Nephron (organoid): ENCODE data around the gene PLCE1.
A peak's percentile ranks its signal among the peaks of the same experiment; 100 is the strongest.

Source experiments
- H3K27ac Mint-ChIP-seq, 3 experiments: 2 replicates each; pipeline ENCODE4 v1.8.0; 2020; ENCODE audit warnings: mixed read lengths in 3 of 3, mild to moderate bottlenecking in 2 of 3, moderate library complexity in 1 of 3
- H3K27me3 Mint-ChIP-seq: 2 replicates; pipeline ENCODE4 v1.8.0; 2021; ENCODE audit warnings: low read depth, mild to moderate bottlenecking, moderate library complexity, mixed read lengths
- H3K36me3 Mint-ChIP-seq: 2 replicates; pipeline ENCODE4 v1.8.0; 2020; ENCODE audit warnings: low read depth, mixed read lengths
- H3K4me1 Mint-ChIP-seq: 2 replicates; pipeline ENCODE4 v1.8.0; 2020; ENCODE audit warnings: mixed read lengths
- H3K4me3 Mint-ChIP-seq, 3 experiments: 2 replicates each; pipeline ENCODE4 v1.8.0; 2020; ENCODE audit warnings: mild to moderate bottlenecking in 3 of 3, mixed read lengths in 3 of 3, moderate library complexity in 2 of 3
- H3K9me3 Mint-ChIP-seq: 2 replicates; pipeline ENCODE4 v1.8.0; 2020; ENCODE audit warnings: mixed read lengths
- TF ChIP-seq, protein P1 (sequence below), 3 experiments: fragments of 200-600 bp; sonication (generic); IDR thresholded peaks; one replicate each; pipeline ENCODE4 v1.5.0; 2021; ENCODE audit warnings: antibody characterized with exemption in 3 of 3; ENCODE audit not compliant: unreplicated experiment in 3 of 3

Gene PLCE1

DNA sequence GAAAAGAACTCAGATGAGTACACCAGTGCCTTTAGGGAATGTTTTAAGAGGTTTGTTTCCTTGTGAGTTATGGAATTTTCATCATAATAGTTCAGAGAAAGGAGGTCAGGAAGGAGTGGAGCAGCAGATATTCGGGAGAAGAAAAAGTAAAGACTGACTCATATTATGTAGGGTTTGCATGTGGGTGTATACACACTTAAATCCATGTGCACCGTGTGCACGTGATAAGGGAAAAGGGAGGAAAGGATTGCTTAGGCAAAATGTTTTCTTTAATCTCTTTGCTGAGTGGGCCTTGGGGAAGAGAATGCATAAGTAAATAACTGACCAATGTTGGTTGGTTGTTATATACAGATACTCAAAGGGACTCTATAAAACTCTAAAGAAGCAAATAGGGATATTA lies 30.2 kb downstream of the PLCE1 start:
- H3K4me1 Mint-ChIP-seq = no peaks in the 10 kb centered on the region
- H3K36me3 Mint-ChIP-seq = peaks cover 26% of the 10 kb centered on the region
- no peak overlapping the region for H3K4me3 Mint-ChIP-seq
- H3K9me3 Mint-ChIP-seq = peaks cover 28% of the 10 kb centered on the region
- H3K27me3 Mint-ChIP-seq = no peaks in the 10 kb centered on the region
- TF ChIP-seq, protein P1, sequence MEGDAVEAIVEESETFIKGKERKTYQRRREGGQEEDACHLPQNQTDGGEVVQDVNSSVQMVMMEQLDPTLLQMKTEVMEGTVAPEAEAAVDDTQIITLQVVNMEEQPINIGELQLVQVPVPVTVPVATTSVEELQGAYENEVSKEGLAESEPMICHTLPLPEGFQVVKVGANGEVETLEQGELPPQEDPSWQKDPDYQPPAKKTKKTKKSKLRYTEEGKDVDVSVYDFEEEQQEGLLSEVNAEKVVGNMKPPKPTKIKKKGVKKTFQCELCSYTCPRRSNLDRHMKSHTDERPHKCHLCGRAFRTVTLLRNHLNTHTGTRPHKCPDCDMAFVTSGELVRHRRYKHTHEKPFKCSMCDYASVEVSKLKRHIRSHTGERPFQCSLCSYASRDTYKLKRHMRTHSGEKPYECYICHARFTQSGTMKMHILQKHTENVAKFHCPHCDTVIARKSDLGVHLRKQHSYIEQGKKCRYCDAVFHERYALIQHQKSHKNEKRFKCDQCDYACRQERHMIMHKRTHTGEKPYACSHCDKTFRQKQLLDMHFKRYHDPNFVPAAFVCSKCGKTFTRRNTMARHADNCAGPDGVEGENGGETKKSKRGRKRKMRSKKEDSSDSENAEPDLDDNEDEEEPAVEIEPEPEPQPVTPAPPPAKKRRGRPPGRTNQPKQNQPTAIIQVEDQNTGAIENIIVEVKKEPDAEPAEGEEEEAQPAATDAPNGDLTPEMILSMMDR (IDR thresholded peaks at IDR 0.05; ENCODE audit: unreplicated experiment in 3 of 3) = no peak
- peak overlapping the region in 2 of 3 experiments; percentile 8 to 76 for H3K27ac Mint-ChIP-seq

GRCh38 chr10:94024407-94024806 lies 30.7 kb downstream of the PLCE1 start:
- Mint-ChIP-seq H3K27me3 (no peaks in the 10 kb centered on the region), H3K36me3 (peaks cover 31% of the 10 kb centered on the region), H3K4me1 (no peaks in the 10 kb centered on the region), H3K27ac (peak overlapping the region in 1 of 3 experiments; percentile 76), H3K9me3 (peaks cover 32% of the 10 kb centered on the region), H3K4me3 (no peak overlapping the region)
- TF ChIP-seq, protein P1 (IDR thresholded peaks at IDR 0.05; ENCODE audit: unreplicated experiment in 3 of 3) = no peak

GRCh38 chr10:94025806-94026205 lies 32.1 kb downstream of the PLCE1 start:
- H3K36me3 Mint-ChIP-seq = peaks cover 45% of the 10 kb centered on the region
- no peaks in the 10 kb centered on the region for H3K4me1 Mint-ChIP-seq
- TF ChIP-seq, protein P1 (IDR thresholded peaks at IDR 0.05; ENCODE audit: unreplicated experiment in 3 of 3) = no peak
- H3K27ac Mint-ChIP-seq = peak overlapping the region in 1 of 3 experiments; percentile 76
- no peak overlapping the region for H3K4me3 Mint-ChIP-seq
- H3K27me3 Mint-ChIP-seq = no peaks in the 10 kb centered on the region
- peaks cover 42% of the 10 kb centered on the region for H3K9me3 Mint-ChIP-seq

DNA sequence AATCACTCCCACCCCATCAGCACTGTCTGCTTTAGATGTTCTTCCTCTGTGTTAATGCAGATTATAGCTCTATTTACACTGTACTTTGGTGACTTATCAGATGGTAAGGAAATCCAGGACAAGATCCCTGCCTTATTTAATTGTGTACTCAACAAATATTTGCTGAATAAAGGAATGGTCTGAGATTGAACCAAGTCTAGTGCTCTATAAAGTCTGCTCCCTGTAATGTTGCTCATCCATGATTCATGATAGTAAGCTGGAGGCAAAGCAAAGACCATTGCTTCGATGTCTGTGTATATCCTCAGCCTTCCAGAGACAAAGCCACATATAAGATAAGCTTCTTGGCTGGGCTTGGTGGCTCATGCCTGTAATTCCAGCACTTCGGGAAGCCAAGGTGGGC lies 33.5 kb downstream of the PLCE1 start:
- Mint-ChIP-seq H3K27me3 (no peaks in the 10 kb centered on the region), H3K36me3 (peaks cover 59% of the 10 kb centered on the region), H3K4me1 (no peaks in the 10 kb centered on the region), H3K9me3 (peaks cover 53% of the 10 kb centered on the region), H3K4me3 (no peak overlapping the region), H3K27ac (peak overlapping the region in 1 of 3 experiments; percentile 20)
- TF ChIP-seq, protein P1 (IDR thresholded peaks at IDR 0.05; ENCODE audit: unreplicated experiment in 3 of 3) = no peak

- no peaks in the 10 kb centered on the region for H3K27me3 Mint-ChIP-seq
- H3K9me3 Mint-ChIP-seq = peaks cover 51% of the 10 kb centered on the region
- no peak overlapping the region for H3K27ac Mint-ChIP-seq
- no peak overlapping the region for H3K4me3 Mint-ChIP-seq
- peaks cover 2% of the 10 kb centered on the region for H3K4me1 Mint-ChIP-seq
- H3K36me3 Mint-ChIP-seq = peaks cover 64% of the 10 kb centered on the region
- TF ChIP-seq, protein P1 (IDR thresholded peaks at IDR 0.05; ENCODE audit: unreplicated experiment in 3 of 3) = no peak
These were observed 36.2 kb downstream of the PLCE1 start for GRCh38 chr10:94029955-94030354.

- Mint-ChIP-seq H3K4me1 (peaks cover 44% of the 10 kb centered on the region), H3K36me3 (peaks cover 20% of the 10 kb centered on the region), H3K9me3 (peaks cover 10% of the 10 kb centered on the region), H3K27me3 (peaks cover 3% of the 10 kb centered on the region), H3K4me3 (peak overlapping the region in 1 of 3 experiments; percentile 9), H3K27ac (peak overlapping the region; percentile 18 to 95 (median 77))
- TF ChIP-seq, protein P1 (IDR thresholded peaks at IDR 0.05; ENCODE audit: unreplicated experiment in 3 of 3) = no peak
These were observed 42.4 kb downstream of the PLCE1 start for GRCh38 chr10:94035982-94036765.
